ENCODE measurements around the gene NALCN.

DNA sequence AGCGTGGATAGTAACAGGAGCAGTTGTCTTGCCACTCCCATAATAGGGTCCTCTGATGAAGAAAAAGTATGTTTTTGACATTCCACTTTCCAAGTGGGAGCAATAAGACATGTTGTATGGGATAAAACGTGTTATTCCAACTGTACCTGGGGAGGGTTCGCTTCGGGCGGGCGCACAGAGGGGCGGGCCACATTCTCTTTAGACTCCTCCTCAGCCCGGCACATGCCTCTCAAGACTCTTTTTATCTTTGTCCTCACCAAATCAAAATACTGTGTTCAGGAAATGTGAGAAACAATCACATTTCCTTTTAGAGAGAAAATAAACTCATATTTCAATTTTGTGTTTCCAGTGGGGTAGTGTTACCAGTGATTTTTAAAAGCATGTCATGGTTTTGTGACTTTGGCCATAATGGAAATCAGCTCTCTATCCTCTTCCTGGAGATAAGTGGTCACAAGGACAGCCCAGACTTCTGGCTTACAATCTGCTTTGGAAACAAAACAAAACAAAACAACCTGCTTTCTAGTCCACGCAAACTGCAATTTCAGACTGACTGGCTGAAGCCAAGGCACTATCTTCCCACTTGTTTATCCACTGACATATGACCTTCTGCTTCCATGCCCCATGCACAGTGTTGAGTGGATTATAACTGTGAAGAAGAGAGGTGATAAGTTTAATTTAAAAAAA, 276.1 kb downstream of the NALCN start:
- TF ChIP-seq POLR2A (IDR thresholded peaks at IDR 0.05): no peak
- TF ChIP-seq, protein P1, sequence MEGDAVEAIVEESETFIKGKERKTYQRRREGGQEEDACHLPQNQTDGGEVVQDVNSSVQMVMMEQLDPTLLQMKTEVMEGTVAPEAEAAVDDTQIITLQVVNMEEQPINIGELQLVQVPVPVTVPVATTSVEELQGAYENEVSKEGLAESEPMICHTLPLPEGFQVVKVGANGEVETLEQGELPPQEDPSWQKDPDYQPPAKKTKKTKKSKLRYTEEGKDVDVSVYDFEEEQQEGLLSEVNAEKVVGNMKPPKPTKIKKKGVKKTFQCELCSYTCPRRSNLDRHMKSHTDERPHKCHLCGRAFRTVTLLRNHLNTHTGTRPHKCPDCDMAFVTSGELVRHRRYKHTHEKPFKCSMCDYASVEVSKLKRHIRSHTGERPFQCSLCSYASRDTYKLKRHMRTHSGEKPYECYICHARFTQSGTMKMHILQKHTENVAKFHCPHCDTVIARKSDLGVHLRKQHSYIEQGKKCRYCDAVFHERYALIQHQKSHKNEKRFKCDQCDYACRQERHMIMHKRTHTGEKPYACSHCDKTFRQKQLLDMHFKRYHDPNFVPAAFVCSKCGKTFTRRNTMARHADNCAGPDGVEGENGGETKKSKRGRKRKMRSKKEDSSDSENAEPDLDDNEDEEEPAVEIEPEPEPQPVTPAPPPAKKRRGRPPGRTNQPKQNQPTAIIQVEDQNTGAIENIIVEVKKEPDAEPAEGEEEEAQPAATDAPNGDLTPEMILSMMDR (IDR thresholded peaks at IDR 0.05 in 4 of 5, conservative IDR thresholded peaks at IDR 0.05 in 1 of 5): no peak

Data from gastrocnemius medialis (tissue), 4 donors.